ENCODE data around the gene TFF2.

GRCh38 chr21:42301371-42302075, 49.3 kb downstream of the TFF2 start:
- TF ChIP-seq SETDB1 (IDR thresholded peaks at IDR 0.05; ENCODE audit: insufficient read length, low read length) (no peak), CTCF (tag by site-specific recombination; IDR thresholded peaks at IDR 0.05) (no peak), ZNF501 (tag by site-specific recombination; IDR thresholded peaks at IDR 0.05) (no peak), SP2 (tag by site-specific recombination; IDR thresholded peaks at IDR 0.05) (no peak), TCF7L2 (IDR thresholded peaks at IDR 0.05; ENCODE audit: borderline replicate concordance, low read depth, low read length) (no peak)

Measured in HEK293 (cell line).